Left ventricle myocardium inferior (tissue), 1 donor: ENCODE results near the gene PRSS16. TPM values are rescaled to one million over a fixed set of nuclear protein-coding genes. Genes with fewer than 3 reads are reported as not detected.

ENCODE experiments used
- DNase-seq: peaks from one replicate; pipeline ENCODE4 v3.0.0-alpha.2; 2020
- H3K27ac ChIP-seq: fragments of 200-600 bp; replicated peaks from 2 replicates; pipeline ENCODE4 v1.8.0; 2021
- H3K27me3 ChIP-seq: fragments of 200-600 bp; 2 replicates; pipeline ENCODE4 v1.8.0; 2021; ENCODE audit warnings: low read depth
- H3K36me3 ChIP-seq: fragments of 200-600 bp; 2 replicates; pipeline ENCODE4 v1.8.0; 2021
- H3K4me1 ChIP-seq: fragments of 200-600 bp; 2 replicates; pipeline ENCODE4 v1.8.0; 2021
- H3K4me3 ChIP-seq: fragments of 200-600 bp; 2 replicates; pipeline ENCODE4 v1.8.0; 2021; ENCODE audit warnings: mild to moderate bottlenecking, moderate library complexity
- H3K9me3 ChIP-seq: fragments of 200-600 bp; replicated peaks from 2 replicates; pipeline ENCODE4 v1.8.0; 2021
- CTCF ChIP-seq: fragments of 200-600 bp; IDR thresholded peaks from 2 replicates; pipeline ENCODE4 v1.8.0; 2021; ENCODE audit warnings: antibody characterized with exemption, mild to moderate bottlenecking, borderline replicate concordance
- intact Hi-C: fragments of 100-400 bp; cut with micrococcal nuclease; formaldehyde crosslinking; loops from one replicate; pipeline ENCODE4 v1.11.0; 2022
- total RNA-seq: library from RNA; stranded (reverse); fragmentation: NEBNext Ultra II Directional; extraction: Animal tissue kit (Norgen Biotek cat#: 25700); gene quantifications from one replicate; pipeline ENCODE4 v1.2.1, GENCODE V29; 2021
- donor health status: DM: no; HTN: yes; CAD: no; lungs with severe emphysema.

PRSS16 gene
- total RNA-seq, 1 donor from 2014 or later: 0.49 TPM

- H3K27ac ChIP-seq: no peak overlapping the region
- no peak overlapping the region for H3K4me3 ChIP-seq
- DNase-seq: no peak
- intact Hi-C loops: no loop called here
- H3K27me3 ChIP-seq: peaks cover 97% of the 10 kb centered on the region
- H3K4me1 ChIP-seq: no peaks in the 10 kb centered on the region
- TF ChIP-seq CTCF: no peak
- peaks cover 15% of the 10 kb centered on the region for H3K9me3 ChIP-seq
- H3K36me3 ChIP-seq: no peaks in the 10 kb centered on the region
Measured at GRCh38 chr6:27224729-27225128, 22.8 kb upstream of the PRSS16 start.

GRCh38 chr6:27228963-27229477, 18.5 kb upstream of the PRSS16 start:
- H3K4me1 ChIP-seq: no peaks in the 10 kb centered on the region
- H3K27ac ChIP-seq: no peak overlapping the region
- no peak overlapping the region for H3K4me3 ChIP-seq
- H3K36me3 ChIP-seq: no peaks in the 10 kb centered on the region
- no peak for TF ChIP-seq CTCF
- no peak for DNase-seq
- intact Hi-C loops: no loop called here
- peaks cover 97% of the 10 kb centered on the region for H3K27me3 ChIP-seq
- H3K9me3 ChIP-seq: peaks cover 15% of the 10 kb centered on the region

- Histone ChIP-seq H3K36me3 (no peaks in the 10 kb centered on the region), H3K9me3 (peaks cover 14% of the 10 kb centered on the region), H3K4me3 (no peak overlapping the region), H3K4me1 (no peaks in the 10 kb centered on the region), H3K27ac (no peak overlapping the region), H3K27me3 (peaks cover 97% of the 10 kb centered on the region)
- intact Hi-C loops: no loop called here
- DNase-seq: no peak
- TF ChIP-seq CTCF: no peak
Measured at GRCh38 chr6:27230758-27231111, 16.8 kb upstream of the PRSS16 start.

- Histone ChIP-seq H3K4me3 (no peak overlapping the region), H3K27me3 (peaks cover 97% of the 10 kb centered on the region), H3K36me3 (no peaks in the 10 kb centered on the region), H3K9me3 (peaks cover 2% of the 10 kb centered on the region), H3K4me1 (no peaks in the 10 kb centered on the region), H3K27ac (no peak overlapping the region)
- TF ChIP-seq CTCF: no peak
- DNase-seq: no peak
- intact Hi-C loops: no loop called here
Measured at GRCh38 chr6:27234576-27234975, 12.9 kb upstream of the PRSS16 start.

GRCh38 chr6:27237089-27237803, 10.3 kb upstream of the PRSS16 start:
- Histone ChIP-seq H3K36me3 (no peaks in the 10 kb centered on the region), H3K9me3 (no peaks in the 10 kb centered on the region), H3K4me1 (no peaks in the 10 kb centered on the region), H3K27ac (no peak overlapping the region), H3K4me3 (no peak overlapping the region), H3K27me3 (peaks cover 97% of the 10 kb centered on the region)
- DNase-seq: no peak
- TF ChIP-seq CTCF: no peak
- intact Hi-C loops: no loop called here
